Psoas muscle (tissue), 8 donors: Measurements from ENCODE around the gene TBX4. TPM values are rescaled to one million over a fixed set of nuclear protein-coding genes. Genes with fewer than 3 reads are reported as not detected.

Experiments used
- ATAC-seq, 4 donors: fragments of 200-7000 bp; cut with Tn5 transposase; one replicate each; pipeline ENCODE4 v1.9.1; 2020; ENCODE audit warnings: moderate library complexity in 3 of 4, mild to moderate bottlenecking in 2 of 4
- DNase-seq, 2 donors: peaks; one replicate each; pipeline ENCODE4 v3.0.0-alpha.2; 2020
- H3K27ac ChIP-seq: fragments of 200-600 bp; one replicate; pipeline ENCODE4 v1.8.0; 2022
- H3K27me3 ChIP-seq, 3 donors: fragments of 200-600 bp in 1 of 3; one replicate each; pipeline versions ENCODE4 v1.6.1 to v1.8.0; 2013 to 2022; ENCODE audit warnings: low read length in 2 of 3, mild to moderate bottlenecking in 2 of 3, moderate library complexity in 1 of 3; ENCODE audit not compliant: insufficient read depth in 3 of 3
- H3K36me3 ChIP-seq, 2 donors: fragments of 200-600 bp in 1 of 2; one replicate each; pipeline versions ENCODE4 v1.6.1 to v1.8.0; 2013 to 2022; ENCODE audit warnings: low read depth in 1 of 2, mild to moderate bottlenecking in 1 of 2, moderate library complexity in 1 of 2; ENCODE audit not compliant: insufficient read depth in 1 of 2
- H3K4me1 ChIP-seq: fragments of 200-600 bp; one replicate; pipeline ENCODE4 v1.8.0; 2022
- H3K4me3 ChIP-seq: fragments of 200-600 bp; one replicate; pipeline ENCODE4 v1.8.0; 2022; ENCODE audit warnings: mild to moderate bottlenecking
- H3K9me3 ChIP-seq: fragments of 200-600 bp; one replicate; pipeline ENCODE4 v1.8.0; 2022
- WGBS, 3 donors: extraction: QIAGEN DNeasy Blood & Tissue Kit; methylation state at CpG; one replicate each; pipeline versions ENCODE4 v1.1.6 to v1.1.7; 2013; 5-methylcytosine and 5-hydroxymethylcytosine counted together
- intact Hi-C, 2 donors: fragments of 100-400 bp; cut with DNase I; formaldehyde crosslinking; loops; one replicate each; pipeline versions ENCODE4 v1.11.0 to v1.14.2; 2022
- polyA plus RNA-seq, 3 donors: library from polyadenylated mRNA; stranded (reverse); fragments of 200-250 nt; gene quantifications; one replicate each; pipeline ENCODE4 v1.2.3, GENCODE V29; 2013
- total RNA-seq, 4 donors: library from RNA; stranded (reverse); fragmentation: NEBNext Ultra II Directional in 2 of 4; extraction: Animal tissue kit (Norgen Biotek cat#: 25700) in 2 of 4; gene quantifications; one replicate each; pipeline versions ENCODE4 v1.2.1 to v1.2.4, GENCODE V29; 2021 to 2023
- TF ChIP-seq, protein P1 (sequence below): fragments of 200-600 bp; IDR thresholded peaks from one replicate; pipeline ENCODE4 v1.8.0; 2022; ENCODE audit warnings: antibody characterized with exemption
- donor health status: healthy with polysubstance abuse.
- donor health status: DM: no; HTN: no; CAD: no; lungs with moderate emphysema.
- donor health status: Bipolar disorder and iron deficiency.
- donor health status: healthy.
- donor health status: DM: yes; HTN: yes; CAD: no.
- donor health status: DM: no; HTN: no; CAD: no.
- donor health status: DM: no; HTN: no; CAD: no.
- donor health status: DM: yes; HTN: yes; CAD: no.

TBX4 gene
- total and polyA plus RNA-seq, 7 donors, result 0.22 TPM; not detected in 6

DNA sequence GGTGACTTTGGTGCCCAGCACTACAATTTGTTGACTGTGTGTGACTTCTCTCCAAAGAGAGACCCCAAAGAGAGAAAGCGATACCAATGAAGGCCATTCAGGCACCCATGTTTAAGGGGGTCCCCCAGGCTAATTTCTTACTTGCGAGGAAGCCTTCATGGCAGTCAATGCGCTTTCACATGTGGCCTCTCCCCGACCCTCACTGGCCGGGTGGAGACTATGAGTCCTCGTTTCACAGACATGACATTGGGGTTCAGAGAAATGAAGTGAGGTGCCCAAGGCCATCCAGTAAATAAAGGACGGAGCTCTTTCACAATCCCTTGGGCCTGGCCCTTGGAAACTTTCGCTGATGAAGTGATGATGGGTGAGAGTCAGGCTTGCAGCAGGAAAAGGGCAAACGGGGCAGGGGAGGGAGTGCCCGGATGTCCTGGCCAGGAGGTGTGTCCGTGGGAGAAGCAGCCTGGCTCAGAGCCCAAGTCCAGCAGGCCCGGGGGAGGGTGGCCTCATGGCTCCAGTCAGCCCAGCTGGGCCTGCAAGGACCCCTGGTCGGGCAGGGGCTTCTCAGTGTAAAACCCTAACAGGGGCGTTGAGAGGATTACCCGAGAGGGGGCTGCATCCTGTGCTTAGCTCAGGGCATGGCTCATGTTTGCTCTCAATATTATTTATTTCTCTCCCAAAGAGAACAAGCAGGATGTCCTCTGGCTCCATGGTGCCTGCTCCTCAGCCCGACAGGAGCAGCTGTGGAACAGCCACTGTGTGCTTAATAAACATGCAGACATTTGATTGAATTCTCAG lies 37.9 kb upstream of the TBX4 start:
- Histone ChIP-seq H3K9me3 (no peaks in the 10 kb centered on the region), H3K27me3 (peaks cover 0 to 22% (median 6%) of the 10 kb centered on the region in 3 donors), H3K27ac (no peak overlapping the region), H3K4me3 (no peak overlapping the region), H3K36me3 (no peaks in the 10 kb centered on the region), H3K4me1 (peaks cover 11% of the 10 kb centered on the region)
- 61 to 69% (median 62%) methylated on average over 16 of the region's 16 CpGs for WGBS, 3 donors
- TF ChIP-seq, protein P1, sequence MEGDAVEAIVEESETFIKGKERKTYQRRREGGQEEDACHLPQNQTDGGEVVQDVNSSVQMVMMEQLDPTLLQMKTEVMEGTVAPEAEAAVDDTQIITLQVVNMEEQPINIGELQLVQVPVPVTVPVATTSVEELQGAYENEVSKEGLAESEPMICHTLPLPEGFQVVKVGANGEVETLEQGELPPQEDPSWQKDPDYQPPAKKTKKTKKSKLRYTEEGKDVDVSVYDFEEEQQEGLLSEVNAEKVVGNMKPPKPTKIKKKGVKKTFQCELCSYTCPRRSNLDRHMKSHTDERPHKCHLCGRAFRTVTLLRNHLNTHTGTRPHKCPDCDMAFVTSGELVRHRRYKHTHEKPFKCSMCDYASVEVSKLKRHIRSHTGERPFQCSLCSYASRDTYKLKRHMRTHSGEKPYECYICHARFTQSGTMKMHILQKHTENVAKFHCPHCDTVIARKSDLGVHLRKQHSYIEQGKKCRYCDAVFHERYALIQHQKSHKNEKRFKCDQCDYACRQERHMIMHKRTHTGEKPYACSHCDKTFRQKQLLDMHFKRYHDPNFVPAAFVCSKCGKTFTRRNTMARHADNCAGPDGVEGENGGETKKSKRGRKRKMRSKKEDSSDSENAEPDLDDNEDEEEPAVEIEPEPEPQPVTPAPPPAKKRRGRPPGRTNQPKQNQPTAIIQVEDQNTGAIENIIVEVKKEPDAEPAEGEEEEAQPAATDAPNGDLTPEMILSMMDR, result no peak
- ATAC-seq (no peak), DNase-seq (no peak)
- intact Hi-C loops, result loop anchor here (5.0 to 10.0 kb wide), 2 partner anchors 650 to 653 kb away; partner anchors contain the start of gene MED13 (in 2 of the 2)

DNA sequence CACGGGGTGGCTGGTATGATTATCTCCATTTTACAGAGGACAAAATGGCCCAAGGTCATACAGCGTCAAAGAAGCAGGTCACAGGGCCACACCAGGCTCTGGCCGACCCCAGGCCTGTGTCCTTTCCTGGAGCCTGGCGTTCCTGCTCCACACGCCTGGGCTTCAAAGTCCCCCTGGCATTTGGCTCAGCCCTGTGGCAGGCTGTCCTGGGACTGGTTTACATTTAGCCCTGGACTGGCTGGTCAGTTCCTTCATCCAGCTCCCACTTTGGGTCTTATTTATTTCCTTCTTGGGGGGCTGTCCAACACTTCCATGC lies 37.3 kb upstream of the TBX4 start:
- Histone ChIP-seq H3K36me3 (no peaks in the 10 kb centered on the region), H3K27ac (no peak overlapping the region), H3K4me1 (peaks cover 8% of the 10 kb centered on the region), H3K27me3 (peaks cover 0 to 20% (median 6%) of the 10 kb centered on the region in 3 donors), H3K9me3 (no peaks in the 10 kb centered on the region), H3K4me3 (no peak overlapping the region)
- no peak for ATAC-seq
- intact Hi-C loops, result loop anchor here (5.0 to 10.0 kb wide), 3 partner anchors 422 to 652 kb away; partner anchors contain the start of gene MED13 (in 2 of the 2)
- WGBS, 3 donors, result 78 to 88% (median 82%) methylated on average over 5 of the region's 5 CpGs
- DNase-seq, result no peak
- TF ChIP-seq, protein P1, result no peak

DNA sequence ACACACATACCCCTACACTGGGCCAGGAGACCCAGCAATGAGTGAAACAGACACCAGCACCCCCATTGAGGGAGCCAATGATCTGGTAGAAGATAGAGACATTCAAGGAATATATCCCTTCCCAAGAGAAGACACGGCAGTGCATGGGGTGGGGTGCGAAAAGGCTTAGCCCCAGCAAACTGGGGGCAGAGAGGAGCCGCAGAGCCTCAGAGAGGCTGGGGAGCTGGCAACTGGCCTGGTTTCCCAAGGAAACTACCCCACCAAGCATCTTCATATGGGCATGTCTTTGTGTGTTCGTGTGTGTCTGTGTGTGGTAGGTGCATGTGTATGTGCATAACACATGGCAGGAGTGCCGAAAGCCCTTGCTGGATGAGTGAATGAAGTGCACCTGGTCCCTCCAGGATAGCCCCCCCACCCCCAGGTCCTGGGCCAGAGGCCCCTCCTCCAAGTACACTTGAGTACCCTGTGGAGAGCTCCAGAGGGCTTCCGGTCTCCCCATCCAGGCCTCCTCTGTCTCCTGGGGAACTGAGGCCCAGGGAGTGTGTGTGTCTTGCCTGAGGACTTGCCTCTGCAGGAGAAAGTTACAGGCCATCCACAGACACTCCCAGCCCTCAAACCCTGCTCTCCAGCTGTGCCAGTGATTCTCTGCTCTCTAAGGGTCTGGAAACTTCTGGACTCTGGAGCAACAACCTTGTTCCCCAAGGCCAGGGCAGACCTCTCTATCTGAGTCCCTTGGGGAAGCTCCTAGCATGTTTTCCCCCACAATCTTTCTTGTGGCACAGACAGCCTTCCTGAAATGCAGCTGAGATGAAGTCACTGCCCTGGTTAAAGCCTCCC lies 36.6 kb upstream of the TBX4 start:
- Histone ChIP-seq H3K4me3 (no peak overlapping the region), H3K27me3 (peaks cover 0 to 13% (median 5%) of the 10 kb centered on the region in 3 donors), H3K9me3 (no peaks in the 10 kb centered on the region), H3K4me1 (peaks cover under 1% of the 10 kb centered on the region), H3K27ac (peak overlapping the region; percentile 23), H3K36me3 (no peaks in the 10 kb centered on the region)
- TF ChIP-seq, protein P1, result no peak
- DNase-seq (peak in 1 of 2 donors; percentile 44), ATAC-seq (no peak)
- intact Hi-C loops, result loop anchor here in 1 of 2 donors (5.0 to 10.0 kb wide), 2 partner anchors 422 to 649 kb away; partner anchors contain the start of gene MED13
- 95 to 98% (median 97%) methylated on average over 6 of the region's 6 CpGs for WGBS, 3 donors

DNA sequence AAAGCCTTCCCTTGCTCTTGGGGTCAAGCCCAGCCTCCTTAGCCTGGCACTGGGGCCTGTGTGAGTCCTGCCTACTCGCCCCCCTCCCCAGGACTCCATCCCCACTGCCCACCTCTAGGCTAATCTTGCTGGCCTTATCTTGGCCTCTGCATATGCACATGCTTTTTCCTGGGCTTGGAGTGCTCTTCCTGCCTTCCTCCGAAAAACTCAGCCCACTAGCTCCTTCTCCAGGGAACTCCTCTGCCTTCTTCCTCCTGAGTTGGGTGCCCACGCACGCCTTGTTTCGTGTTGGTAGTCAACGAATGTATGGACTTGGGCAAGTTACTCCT lies 36.0 kb upstream of the TBX4 start:
- Histone ChIP-seq H3K27ac (peak overlapping the region; percentile 23), H3K36me3 (no peaks in the 10 kb centered on the region), H3K9me3 (no peaks in the 10 kb centered on the region), H3K4me1 (no peaks in the 10 kb centered on the region), H3K4me3 (peak overlapping the region; percentile 44), H3K27me3 (peaks cover 0 to 12% (median 5%) of the 10 kb centered on the region in 3 donors)
- DNase-seq, result no peak
- 78 to 89% (median 82%) methylated on average over 6 of the region's 6 CpGs for WGBS, 3 donors
- TF ChIP-seq, protein P1, result no peak
- no peak for ATAC-seq
- intact Hi-C loops, result loop anchor here in 1 of 2 donors (5.0 to 10.0 kb wide), 2 partner anchors 421 to 649 kb away; partner anchors contain the start of gene MED13
